Activated T-helper 1 cell treated with anti-CD3 and anti-CD28 coated beads, Interleukin-2, amount 50 U/mL, for 16 hours (primary cell): ENCODE results near the gene ZNF839.
"Not testable (repeated sequence)": the region's sequence is repeated elsewhere in the genome, so short reads cannot be mapped to it uniquely, and the experiment has no call there.

Source experiments
- DNase-seq, 2 donors: peaks; one replicate each; pipeline ENCODE4 v3.0.0-alpha.2; 2020; ENCODE audit warnings: low read depth in 1 of 2, low spot score in 1 of 2

Gene ZNF839

DNA sequence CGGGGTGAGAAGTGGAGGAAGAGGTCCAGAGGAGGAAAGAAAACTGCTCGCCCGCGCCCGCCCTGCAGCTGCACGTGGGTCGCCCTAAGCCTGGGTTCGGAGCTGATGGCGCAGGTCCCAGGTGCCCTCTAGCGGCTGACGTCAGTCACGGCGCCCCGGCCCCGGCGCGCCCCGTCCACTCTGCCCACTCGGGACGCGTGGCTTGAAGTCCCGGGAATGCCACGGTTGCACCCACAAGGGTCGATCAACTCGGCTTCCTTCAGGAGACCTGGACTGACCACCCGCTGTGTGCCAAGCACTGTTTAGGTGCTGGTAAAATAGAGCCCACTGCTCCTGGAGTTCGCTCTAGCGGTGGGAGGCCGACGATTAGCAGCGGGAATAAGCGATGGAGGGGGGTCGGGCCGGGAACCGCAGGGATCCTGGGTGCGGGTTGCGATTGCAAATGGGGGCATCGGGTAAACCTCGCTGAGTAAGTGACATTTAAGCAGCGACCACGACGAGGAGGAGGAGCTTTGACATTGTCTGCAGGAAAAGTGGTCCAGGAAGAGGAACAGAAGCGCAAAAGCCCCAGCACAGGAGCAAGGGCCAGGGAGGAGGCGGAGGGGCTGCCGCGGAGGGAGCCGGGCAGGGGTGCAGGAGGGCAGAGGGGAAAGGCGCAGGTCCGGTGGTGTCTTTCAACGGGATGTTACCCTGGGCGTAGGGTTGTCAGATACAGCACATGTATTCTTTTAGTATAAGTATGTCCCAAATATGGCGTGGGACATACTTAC, 5.1 kb upstream of the ZNF839 start:
- DNase-seq, result peak; percentile 70 to 71

GRCh38 chr14:102315121-102315520, 4.4 kb upstream of the ZNF839 start:
- no peak for DNase-seq

DNA sequence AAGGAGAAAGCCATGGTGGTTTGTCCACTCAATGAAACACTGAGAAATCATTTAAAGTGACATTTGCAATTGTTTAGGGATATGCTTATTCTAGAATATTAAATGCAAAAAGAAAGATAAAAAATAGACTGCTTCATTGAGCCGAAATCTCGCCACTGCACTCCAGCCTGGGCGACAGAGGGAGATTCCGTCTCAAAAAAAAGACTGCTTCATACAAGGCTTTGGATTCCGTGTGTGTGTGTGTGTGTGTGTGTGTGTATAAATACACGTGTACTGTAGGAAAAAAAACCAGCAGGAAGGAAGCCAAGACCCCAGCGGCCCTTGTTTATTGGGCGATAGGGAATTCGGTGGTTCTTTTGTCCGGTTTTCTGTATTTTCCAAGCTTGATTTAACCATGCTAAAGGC, 3.2 kb upstream of the ZNF839 start:
- DNase-seq, result no peak

DNA sequence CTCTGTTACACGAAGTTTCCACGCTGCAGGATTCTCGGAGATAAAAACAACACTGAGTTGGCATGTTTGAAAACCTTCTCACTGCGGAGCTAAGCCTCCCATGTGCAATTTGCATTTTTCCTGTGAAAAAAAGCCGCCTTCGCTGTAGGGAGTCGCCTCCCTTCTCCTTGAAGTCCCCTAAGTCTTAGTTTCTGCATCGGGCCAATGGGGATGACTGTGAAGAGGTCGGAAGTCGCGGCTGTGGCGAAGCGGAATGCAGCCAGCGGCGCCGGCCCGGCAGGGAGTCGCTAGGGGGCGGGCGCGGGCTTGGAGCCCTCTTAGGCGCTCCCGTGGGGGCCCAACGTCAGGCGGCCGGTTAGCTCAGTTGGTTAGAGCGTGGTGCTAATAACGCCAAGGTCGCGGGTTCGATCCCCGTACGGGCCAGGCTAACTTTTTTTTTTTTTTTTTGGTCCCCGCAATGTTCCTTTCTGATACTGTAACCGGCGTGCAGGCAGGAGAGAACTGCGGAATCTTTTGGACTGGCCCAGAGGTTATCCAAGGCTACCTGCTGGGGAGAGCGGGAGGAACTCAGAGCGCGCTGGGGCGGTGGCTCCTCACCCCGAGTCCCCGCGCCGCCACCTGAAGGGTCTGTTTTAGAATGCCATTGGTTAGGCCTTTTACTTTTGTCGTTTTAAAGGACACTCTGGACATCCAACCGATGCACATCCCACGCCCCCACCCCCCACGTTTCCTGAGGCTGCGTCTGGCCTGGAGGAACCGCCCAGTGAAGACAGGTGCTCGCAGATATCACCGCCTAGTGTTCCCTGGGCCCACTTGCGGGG, 2.6 kb upstream of the ZNF839 start:
- peak; percentile 98 for DNase-seq

GRCh38 chr14:102317564-102318248, 1.8 kb upstream of the ZNF839 start:
- no peak for DNase-seq

DNA sequence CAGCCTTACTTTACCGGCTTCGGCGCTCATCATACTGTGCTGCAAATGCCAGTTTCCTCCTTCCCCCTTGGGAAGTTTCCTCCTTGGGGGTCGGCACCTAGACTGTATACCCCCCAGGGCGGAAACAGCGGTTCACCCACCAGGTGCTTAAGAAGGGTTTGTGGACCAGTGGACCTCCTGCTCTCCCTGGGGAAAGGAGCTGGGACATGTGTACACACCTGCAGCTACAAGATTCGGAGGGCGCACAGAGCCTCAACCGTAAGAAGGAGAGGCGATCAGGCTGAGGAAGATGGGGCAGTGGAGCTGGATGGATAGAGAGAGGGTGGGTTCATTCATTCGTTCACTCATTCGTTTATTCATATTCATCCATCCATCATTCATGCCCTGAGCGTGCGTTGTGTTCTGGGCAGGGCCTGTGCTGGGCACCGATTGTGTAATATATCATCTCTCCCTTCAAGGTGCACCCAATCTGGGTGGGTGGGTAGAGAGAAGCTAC, 717 bp upstream of the ZNF839 start:
- DNase-seq, result no peak

DNA sequence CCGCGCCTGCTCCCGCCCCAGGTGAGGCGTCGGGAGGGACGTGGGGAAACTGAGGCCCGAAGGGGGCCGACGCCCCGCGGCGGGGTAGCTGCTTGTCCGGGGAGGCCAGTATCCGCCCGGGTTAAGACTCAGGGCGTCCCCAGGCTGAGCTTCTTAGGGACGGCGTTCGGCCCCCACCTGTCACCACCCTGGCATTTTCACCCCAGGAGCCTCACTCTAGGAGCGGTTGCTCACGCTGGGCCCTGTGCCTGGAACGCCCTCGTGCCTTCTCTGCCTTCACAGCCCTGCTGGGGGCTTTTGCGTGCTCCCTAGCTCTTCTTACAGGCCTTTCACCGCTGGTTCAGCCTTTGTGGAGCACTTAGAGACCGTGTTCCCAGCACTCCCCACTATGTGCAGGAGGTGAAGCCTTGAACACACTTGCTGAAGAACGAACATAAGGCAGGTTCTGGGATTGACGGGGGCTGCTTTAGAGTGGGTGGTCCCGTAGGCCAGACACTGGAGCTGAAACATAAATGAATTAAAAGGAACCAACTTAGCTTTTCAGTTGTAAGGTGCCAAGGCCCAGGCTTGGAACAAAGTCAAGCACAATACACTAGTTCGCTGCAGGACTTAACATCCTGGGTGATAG, 601 bp downstream of the ZNF839 start:
- peak in 1 of 2 donors; percentile 25 for DNase-seq

GRCh38 chr14:102320671-102321455, 1.3 kb downstream of the ZNF839 start:
- no peak for DNase-seq

GRCh38 chr14:102321456-102322422, 2.2 kb downstream of the ZNF839 start:
- no peak for DNase-seq

- DNase-seq, result no peak
Observed at GRCh38 chr14:102323102-102323501, 3.6 kb downstream of the ZNF839 start.

DNA sequence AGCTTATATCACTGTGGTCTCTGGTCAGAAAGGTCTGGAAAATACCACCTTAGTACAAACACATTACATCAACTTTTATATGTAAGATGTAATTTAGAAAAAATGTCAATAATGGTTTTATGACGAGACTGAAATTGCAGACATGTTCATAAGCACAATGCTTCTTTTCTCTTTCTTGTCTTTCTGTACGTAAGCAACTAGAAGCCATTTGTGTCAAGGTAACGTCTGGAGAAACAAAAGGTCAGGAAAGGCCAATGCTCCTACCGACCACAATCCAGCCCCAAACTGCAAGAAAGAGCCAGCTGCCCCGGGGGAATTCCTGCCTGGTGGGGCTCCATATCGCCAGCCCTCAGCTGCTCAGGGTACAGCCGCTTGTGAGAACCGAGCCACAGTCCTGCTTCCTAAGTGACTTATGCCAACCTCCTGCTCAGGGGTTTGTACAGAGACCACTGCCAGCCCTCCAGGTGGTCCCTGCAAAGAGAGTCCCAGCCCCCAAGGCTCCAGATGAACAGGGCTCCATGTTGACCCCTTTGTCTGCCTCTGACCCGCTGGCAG, 6.3 kb downstream of the ZNF839 start:
- DNase-seq, result no peak

GRCh38 chr14:102326583-102326982, 7.0 kb downstream of the ZNF839 start:
- no peak for DNase-seq

- DNase-seq, result not testable (repeated sequence)
Observed at GRCh38 chr14:102329381-102329780, 9.8 kb downstream of the ZNF839 start.

- DNase-seq, result no peak
Observed at GRCh38 chr14:102330806-102331205, 11.3 kb downstream of the ZNF839 start.

GRCh38 chr14:102333390-102333789, 13.8 kb downstream of the ZNF839 start:
- DNase-seq, result no peak

GRCh38 chr14:102333795-102334705, 14.5 kb downstream of the ZNF839 start:
- no peak for DNase-seq

DNA sequence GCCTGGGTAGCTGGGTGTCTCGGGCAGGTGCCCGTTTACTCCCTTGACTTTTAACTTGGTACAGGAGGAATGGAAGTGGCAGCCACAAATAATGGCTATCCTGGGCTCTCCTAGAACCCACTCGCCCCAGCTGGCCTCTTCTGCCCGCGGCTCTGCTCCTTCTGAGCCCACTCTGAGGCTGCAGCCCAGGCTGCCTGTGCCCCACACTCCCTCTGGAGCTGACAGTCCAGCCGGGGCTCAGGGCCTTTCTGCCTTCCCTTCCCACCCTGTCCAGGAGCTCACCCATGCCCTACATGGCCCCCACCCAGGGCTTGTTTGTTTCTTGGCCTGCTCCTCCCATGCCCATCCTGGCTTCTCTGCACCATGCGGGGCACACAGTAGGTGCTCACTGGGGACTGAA, 15.6 kb downstream of the ZNF839 start:
- no peak for DNase-seq

- no peak for DNase-seq
Observed at GRCh38 chr14:102338724-102339123, 19.2 kb downstream of the ZNF839 start.
